Measurements from ENCODE around the gene UGT8. TPM values are rescaled to one million over a fixed set of nuclear protein-coding genes. Genes with fewer than 3 reads are reported as not detected.

UGT8 gene
- total and polyA plus RNA-seq, 7 experiments from 2014 or later = 0.13 TPM; not detected in 6

DNA sequence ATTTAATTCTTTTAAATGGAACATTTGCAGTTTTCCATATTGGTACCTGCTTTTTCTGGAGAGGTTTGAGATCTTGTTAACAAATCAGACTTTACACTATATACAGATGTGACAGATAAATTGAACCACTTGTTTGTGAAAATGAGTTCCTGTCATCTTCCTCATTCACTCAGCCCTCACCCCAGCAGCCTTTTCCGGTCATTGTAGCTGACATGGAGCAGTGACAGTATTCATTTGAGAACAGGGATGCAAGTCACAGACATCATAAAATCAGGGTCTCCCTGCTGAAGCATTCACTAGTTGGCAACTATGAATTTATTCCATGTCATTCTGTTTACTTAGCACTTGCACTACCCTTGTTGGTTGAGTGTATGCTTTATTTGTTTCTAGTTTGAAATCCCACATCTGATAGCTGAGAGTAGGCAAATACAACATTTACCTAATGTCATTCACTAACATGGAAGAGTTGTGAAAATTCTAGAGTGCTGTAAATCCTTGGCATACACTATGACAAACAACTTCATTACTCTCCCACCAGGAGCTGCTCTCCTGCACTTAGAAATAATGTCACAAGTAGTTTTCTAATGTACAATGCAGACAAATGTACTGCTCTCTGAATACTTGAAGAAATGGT, 78.9 kb downstream of the UGT8 start:
- no peak overlapping the region for H3K27ac Mint-ChIP-seq
- no peaks in the 10 kb centered on the region for H3K4me1 Mint-ChIP-seq
- H3K9me3 Mint-ChIP-seq = no peaks in the 10 kb centered on the region
- H3K4me3 Mint-ChIP-seq = no peak overlapping the region
- H3K27ac ChIP-seq (ENCODE audit: low read depth, low read length) = no peak overlapping the region
- H3K27me3 ChIP-seq (ENCODE audit: control insufficient read depth in 2 of 2, insufficient read depth in 2 of 2, low read length in 2 of 2) = no peaks in the 10 kb centered on the region
- CTCF ChIA-PET = no interaction called here
- ATAC-seq (no peak), DNase-seq (no peak)
- intact Hi-C loops (cut with micrococcal nuclease) = no loop called here
- no peaks in the 10 kb centered on the region for H3K4me1 ChIP-seq (ENCODE audit: control insufficient read depth in 2 of 2, insufficient read depth in 2 of 2, low read length in 2 of 2)
- H3K4me3 ChIP-seq (ENCODE audit: low read length) = no peak overlapping the region
- POLR2A ChIA-PET = no interaction called here
- H3K36me3 Mint-ChIP-seq = no peaks in the 10 kb centered on the region
- H3K27me3 Mint-ChIP-seq = peaks cover 0 to 15% (median 12%) of the 10 kb centered on the region in 5 donors
- no peaks in the 10 kb centered on the region for H3K36me3 ChIP-seq (ENCODE audit: control insufficient read depth in 2 of 3, insufficient read depth in 3 of 3, low read length in 3 of 3)
- H3K9me3 ChIP-seq (ENCODE audit: control insufficient read depth in 2 of 3, low read length in 3 of 3) = no peaks in the 10 kb centered on the region

DNA sequence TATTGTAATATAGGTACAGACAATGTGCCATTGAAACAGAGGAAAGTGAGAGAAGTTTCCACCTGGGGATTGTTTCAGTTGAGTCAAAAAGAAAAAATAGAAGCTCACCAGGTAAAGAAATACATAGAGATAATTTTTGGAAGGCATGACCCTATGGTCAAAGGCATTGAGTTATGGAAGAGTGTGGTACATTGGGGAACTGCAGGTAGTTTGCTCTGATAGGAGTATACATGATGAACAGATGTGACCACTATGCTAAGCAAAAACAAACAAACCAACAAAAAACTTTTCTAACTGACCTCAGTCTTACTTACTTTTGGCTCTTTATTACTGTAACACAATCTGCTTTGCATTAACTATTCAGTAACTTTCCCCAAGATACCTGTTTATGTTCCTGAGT, 85.9 kb downstream of the UGT8 start:
- no peak overlapping the region for H3K27ac Mint-ChIP-seq
- no peak for ATAC-seq
- ChIA-PET POLR2A (no interaction called here), CTCF (interaction anchor here (1.4 kb wide), 1 partner anchor 11 kb away, joined by 3 read pairs; no protein-coding TSS in a partner anchor)
- DNase-seq = no peak
- intact Hi-C loops (cut with micrococcal nuclease) = loop anchor here in 1 of 2 donors (10.0 kb wide), 1 partner anchor 60 kb away; no protein-coding TSS in a partner anchor
- H3K27me3 Mint-ChIP-seq = peaks cover 7 to 30% (median 26%) of the 10 kb centered on the region in 5 donors
- H3K9me3 Mint-ChIP-seq = no peaks in the 10 kb centered on the region
- H3K9me3 ChIP-seq (ENCODE audit: control insufficient read depth in 2 of 3, low read length in 3 of 3) = no peaks in the 10 kb centered on the region
- no peaks in the 10 kb centered on the region for H3K36me3 ChIP-seq (ENCODE audit: control insufficient read depth in 2 of 3, insufficient read depth in 3 of 3, low read length in 3 of 3)
- no peak overlapping the region for H3K4me3 ChIP-seq (ENCODE audit: low read length)
- H3K36me3 Mint-ChIP-seq = no peaks in the 10 kb centered on the region
- H3K27me3 ChIP-seq (ENCODE audit: control insufficient read depth in 2 of 2, insufficient read depth in 2 of 2, low read length in 2 of 2) = no peaks in the 10 kb centered on the region
- H3K4me3 Mint-ChIP-seq = no peak overlapping the region
- no peak overlapping the region for H3K27ac ChIP-seq (ENCODE audit: low read depth, low read length)
- no peaks in the 10 kb centered on the region for H3K4me1 ChIP-seq (ENCODE audit: control insufficient read depth in 2 of 2, insufficient read depth in 2 of 2, low read length in 2 of 2)
- H3K4me1 Mint-ChIP-seq = no peaks in the 10 kb centered on the region

DNA sequence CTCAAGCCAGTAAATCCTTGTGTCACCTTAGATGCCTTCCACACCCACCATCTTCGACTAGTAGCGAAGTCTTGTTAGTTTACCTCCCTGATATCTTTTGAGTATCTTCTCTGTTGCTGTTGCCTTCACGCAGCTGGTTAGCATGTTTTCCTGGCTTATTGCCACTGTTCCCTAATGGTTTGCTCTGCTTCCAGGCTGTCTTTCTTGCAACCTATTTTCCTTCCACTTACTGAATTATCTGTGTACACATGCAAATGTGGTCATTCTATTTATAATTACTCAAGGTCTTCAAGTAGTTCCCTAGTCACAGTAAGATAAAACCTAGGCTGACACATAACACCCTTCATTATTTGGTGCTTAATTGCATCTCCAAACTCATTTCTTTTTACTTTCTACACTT, 89.5 kb downstream of the UGT8 start:
- peaks cover 7 to 23% (median 15%) of the 10 kb centered on the region in 5 donors for H3K27me3 Mint-ChIP-seq

DNA sequence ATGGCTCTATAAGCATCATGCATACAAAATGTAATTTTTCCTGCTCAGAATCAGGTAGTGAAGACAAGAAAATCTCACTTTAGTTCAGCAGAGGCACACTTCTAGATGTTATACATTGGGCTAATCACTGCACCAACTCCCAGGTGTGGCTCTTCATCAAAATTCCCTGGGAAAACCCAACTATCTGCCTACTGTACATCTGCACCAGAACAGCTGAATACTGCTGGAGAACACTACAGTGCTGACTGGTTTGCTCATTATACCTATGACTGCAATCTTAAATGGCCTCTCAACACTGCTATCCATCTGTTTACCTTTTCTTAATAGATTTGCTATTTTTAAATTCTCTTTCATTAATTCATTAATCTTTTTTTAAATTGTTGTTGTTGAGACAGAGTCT, 92.0 kb downstream of the UGT8 start:
- ChIA-PET POLR2A (no interaction called here), CTCF (no interaction called here)
- Histone ChIP-seq H3K4me3 (ENCODE audit: low read length) (no peak overlapping the region), H3K27ac (ENCODE audit: low read depth, low read length) (no peak overlapping the region), H3K36me3 (ENCODE audit: control insufficient read depth in 2 of 3, insufficient read depth in 3 of 3, low read length in 3 of 3) (no peaks in the 10 kb centered on the region), H3K27me3 (ENCODE audit: control insufficient read depth in 2 of 2, insufficient read depth in 2 of 2, low read length in 2 of 2) (no peaks in the 10 kb centered on the region), H3K9me3 (ENCODE audit: control insufficient read depth in 2 of 3, low read length in 3 of 3) (no peaks in the 10 kb centered on the region), H3K4me1 (ENCODE audit: control insufficient read depth in 2 of 2, insufficient read depth in 2 of 2, low read length in 2 of 2) (no peaks in the 10 kb centered on the region)
- DNase-seq (no peak), ATAC-seq (no peak)
- H3K36me3 Mint-ChIP-seq = no peaks in the 10 kb centered on the region
- H3K27ac Mint-ChIP-seq = no peak overlapping the region
- peaks cover 0 to 6% (median 0%) of the 10 kb centered on the region in 7 donors for H3K4me1 Mint-ChIP-seq
- H3K9me3 Mint-ChIP-seq = no peaks in the 10 kb centered on the region
- intact Hi-C loops (cut with micrococcal nuclease) = loop anchor here in 1 of 2 donors (10.0 kb wide), 1 partner anchor 926 kb away; the partner anchor contains the start of gene CAMK2D
- no peak overlapping the region for H3K4me3 Mint-ChIP-seq
- H3K27me3 Mint-ChIP-seq = peaks cover 7 to 23% (median 19%) of the 10 kb centered on the region in 5 donors

More for the DNA sequence above, 89.5 kb downstream of the UGT8 start:
- Histone ChIP-seq H3K36me3 (ENCODE audit: control insufficient read depth in 2 of 3, insufficient read depth in 3 of 3, low read length in 3 of 3) (no peaks in the 10 kb centered on the region), H3K27ac (ENCODE audit: low read depth, low read length) (no peak overlapping the region), H3K4me1 (ENCODE audit: control insufficient read depth in 2 of 2, insufficient read depth in 2 of 2, low read length in 2 of 2) (no peaks in the 10 kb centered on the region), H3K27me3 (ENCODE audit: control insufficient read depth in 2 of 2, insufficient read depth in 2 of 2, low read length in 2 of 2) (no peaks in the 10 kb centered on the region), H3K4me3 (ENCODE audit: low read length) (no peak overlapping the region), H3K9me3 (ENCODE audit: control insufficient read depth in 2 of 3, low read length in 3 of 3) (no peaks in the 10 kb centered on the region)
- ChIA-PET POLR2A (no interaction called here), CTCF (no interaction called here)
- intact Hi-C loops (cut with micrococcal nuclease) = loop anchor here in 1 of 2 donors (10.0 kb wide), 1 partner anchor 57 kb away; no protein-coding TSS in a partner anchor
- Mint-ChIP-seq H3K4me1 (peaks cover 0 to 6% (median 0%) of the 10 kb centered on the region in 7 donors), H3K4me3 (no peak overlapping the region), H3K36me3 (no peaks in the 10 kb centered on the region), H3K27ac (no peak overlapping the region), H3K9me3 (no peaks in the 10 kb centered on the region)
- DNase-seq (no peak), ATAC-seq (no peak)

DNA sequence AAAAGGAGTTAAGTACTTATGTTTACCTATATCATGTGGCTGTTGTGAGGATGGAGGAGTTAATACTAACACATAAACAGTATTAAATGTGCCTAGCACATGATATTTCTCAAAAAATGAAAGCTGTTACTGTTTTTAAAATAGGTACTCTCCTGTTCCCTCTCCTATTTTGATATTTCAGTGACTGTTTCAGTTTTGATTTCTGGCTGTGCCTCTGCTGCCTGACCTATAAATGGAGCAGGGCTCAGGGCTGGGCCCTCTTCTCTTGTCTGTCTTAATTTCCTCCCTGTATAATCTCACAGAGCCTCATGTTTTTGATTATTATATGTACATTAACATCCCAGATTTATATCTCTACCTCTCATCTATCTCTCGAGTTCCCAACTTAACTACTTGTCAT, 93.3 kb downstream of the UGT8 start:
- Histone ChIP-seq H3K36me3 (ENCODE audit: control insufficient read depth in 2 of 3, insufficient read depth in 3 of 3, low read length in 3 of 3) (no peaks in the 10 kb centered on the region), H3K9me3 (ENCODE audit: control insufficient read depth in 2 of 3, low read length in 3 of 3) (no peaks in the 10 kb centered on the region), H3K27ac (ENCODE audit: low read depth, low read length) (no peak overlapping the region), H3K4me1 (ENCODE audit: control insufficient read depth in 2 of 2, insufficient read depth in 2 of 2, low read length in 2 of 2) (no peaks in the 10 kb centered on the region), H3K4me3 (ENCODE audit: low read length) (no peak overlapping the region), H3K27me3 (ENCODE audit: control insufficient read depth in 2 of 2, insufficient read depth in 2 of 2, low read length in 2 of 2) (no peaks in the 10 kb centered on the region)
- intact Hi-C loops (cut with micrococcal nuclease) = loop anchor here in 1 of 2 donors (10.0 kb wide), 1 partner anchor 927 kb away; the partner anchor contains the start of gene CAMK2D
- Mint-ChIP-seq H3K4me1 (peaks cover 0 to 6% (median 0%) of the 10 kb centered on the region in 7 donors), H3K27me3 (peaks cover 6 to 23% (median 18%) of the 10 kb centered on the region in 5 donors), H3K27ac (no peak overlapping the region), H3K4me3 (no peak overlapping the region), H3K36me3 (no peaks in the 10 kb centered on the region), H3K9me3 (no peaks in the 10 kb centered on the region)
- CTCF ChIA-PET = no interaction called here
- DNase-seq = no peak
- POLR2A ChIA-PET = no interaction called here
- no peak for ATAC-seq

DNA sequence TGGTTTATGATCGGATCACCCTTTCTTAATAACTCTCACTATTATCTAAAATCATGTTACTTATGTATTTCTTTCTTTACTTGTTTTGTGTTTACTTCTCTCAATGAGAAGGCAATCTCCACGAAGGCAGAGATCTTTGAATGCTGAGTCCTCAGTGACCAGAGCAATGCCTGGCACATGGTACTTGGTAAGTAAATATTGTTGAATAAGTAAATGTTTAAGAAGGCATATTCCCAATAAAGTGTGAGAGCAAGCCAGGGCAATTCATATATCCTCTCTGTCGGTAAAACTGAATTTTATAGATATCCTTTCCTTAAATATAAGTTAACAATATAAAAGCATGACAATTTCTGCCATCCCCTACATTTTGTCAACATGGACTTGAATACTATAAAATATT, 94.4 kb downstream of the UGT8 start:
- H3K36me3 ChIP-seq (ENCODE audit: control insufficient read depth in 2 of 3, insufficient read depth in 3 of 3, low read length in 3 of 3) = no peaks in the 10 kb centered on the region
- Mint-ChIP-seq H3K27me3 (peaks cover 1 to 19% (median 12%) of the 10 kb centered on the region in 5 donors), H3K4me1 (peaks cover 0 to 6% (median 0%) of the 10 kb centered on the region in 7 donors), H3K36me3 (no peaks in the 10 kb centered on the region), H3K9me3 (no peaks in the 10 kb centered on the region), H3K27ac (no peak overlapping the region), H3K4me3 (no peak overlapping the region)
- ChIA-PET POLR2A (no interaction called here), CTCF (interaction anchor here (0.6 kb wide), 1 partner anchor 52 kb away, joined by 3 read pairs; no protein-coding TSS in a partner anchor)
- no peaks in the 10 kb centered on the region for H3K9me3 ChIP-seq (ENCODE audit: control insufficient read depth in 2 of 3, low read length in 3 of 3)
- DNase-seq = no peak
- H3K4me1 ChIP-seq (ENCODE audit: control insufficient read depth in 2 of 2, insufficient read depth in 2 of 2, low read length in 2 of 2) = no peaks in the 10 kb centered on the region
- no peak overlapping the region for H3K27ac ChIP-seq (ENCODE audit: low read depth, low read length)
- intact Hi-C loops (cut with micrococcal nuclease) = loop anchor here in 1 of 2 donors (10.0 kb wide), 1 partner anchor 928 kb away; the partner anchor contains the start of gene CAMK2D
- no peaks in the 10 kb centered on the region for H3K27me3 ChIP-seq (ENCODE audit: control insufficient read depth in 2 of 2, insufficient read depth in 2 of 2, low read length in 2 of 2)
- no peak for ATAC-seq
- no peak overlapping the region for H3K4me3 ChIP-seq (ENCODE audit: low read length)

All from naive thymus-derived CD4-positive, alpha-beta T cell (primary cell).